Glutamatergic neuron (in vitro differentiated cells): ENCODE results near the gene EIF2AK2. TPM values are rescaled to one million over a fixed set of nuclear protein-coding genes. Genes with fewer than 3 reads are reported as not detected.

Experiments
- DNase-seq: peaks from one replicate; pipeline ENCODE4 v3.0.0; 2022
- H3K27ac Mint-ChIP-seq: one replicate; pipeline ENCODE4 v1.8.0; 2020; ENCODE audit warnings: mild to moderate bottlenecking, mixed read lengths, inconsistent platforms; ENCODE audit not compliant: unreplicated experiment
- H3K27me3 Mint-ChIP-seq: one replicate; pipeline ENCODE4 v1.8.0; 2020; ENCODE audit warnings: mild to moderate bottlenecking, moderate library complexity, mixed read lengths, inconsistent platforms; ENCODE audit not compliant: unreplicated experiment
- H3K36me3 Mint-ChIP-seq: one replicate; pipeline ENCODE4 v1.8.0; 2020; ENCODE audit warnings: mild to moderate bottlenecking, mixed read lengths, inconsistent platforms; ENCODE audit not compliant: unreplicated experiment
- H3K4me1 Mint-ChIP-seq: one replicate; pipeline ENCODE4 v1.8.0; 2020; ENCODE audit warnings: mild to moderate bottlenecking, low read depth, mixed read lengths, inconsistent platforms; ENCODE audit not compliant: unreplicated experiment
- H3K4me3 Mint-ChIP-seq: one replicate; pipeline ENCODE4 v1.8.0; 2020; ENCODE audit warnings: mild to moderate bottlenecking, mixed read lengths, inconsistent platforms; ENCODE audit not compliant: unreplicated experiment
- H3K9me3 Mint-ChIP-seq: one replicate; pipeline ENCODE4 v1.8.0; 2020; ENCODE audit warnings: mild to moderate bottlenecking, moderate library complexity, mixed read lengths, inconsistent platforms; ENCODE audit not compliant: unreplicated experiment
- CTCF ChIP-seq: fragments of 200-600 bp; sonication (generic); IDR thresholded peaks from one replicate; pipeline ENCODE4 v1.5.0; 2021; ENCODE audit not compliant: partially characterized antibody, unreplicated experiment
- total RNA-seq: library from RNA; stranded (reverse); fragmentation: NEBNext Ultra II Directional; extraction: Animal tissue kit (Norgen Biotek cat#: 25700); gene quantifications from one replicate; pipeline ENCODE4 v1.2.1, GENCODE V29; 2021; ENCODE audit not compliant: unreplicated experiment

Gene EIF2AK2
- total RNA-seq, 1 donor from 2014 or later = 8.7 TPM

GRCh38 chr2:37060446-37060845 lies 96.3 kb downstream of the EIF2AK2 start:
- Mint-ChIP-seq H3K27me3 (no peaks in the 10 kb centered on the region), H3K36me3 (no peaks in the 10 kb centered on the region), H3K4me1 (peaks cover 6% of the 10 kb centered on the region), H3K4me3 (peak overlapping the region; percentile 49), H3K27ac (no peak overlapping the region), H3K9me3 (no peaks in the 10 kb centered on the region)
- DNase-seq = no peak
- no peak for TF ChIP-seq CTCF

GRCh38 chr2:37059841-37060240 lies 96.9 kb downstream of the EIF2AK2 start:
- Mint-ChIP-seq H3K27ac (no peak overlapping the region), H3K4me3 (no peak overlapping the region), H3K9me3 (no peaks in the 10 kb centered on the region), H3K27me3 (no peaks in the 10 kb centered on the region), H3K36me3 (no peaks in the 10 kb centered on the region), H3K4me1 (peaks cover 6% of the 10 kb centered on the region)
- DNase-seq = no peak
- TF ChIP-seq CTCF = no peak

GRCh38 chr2:37052600-37053332 lies 104.0 kb downstream of the EIF2AK2 start:
- H3K9me3 Mint-ChIP-seq = no peaks in the 10 kb centered on the region
- TF ChIP-seq CTCF = no peak
- no peaks in the 10 kb centered on the region for H3K4me1 Mint-ChIP-seq
- H3K36me3 Mint-ChIP-seq = no peaks in the 10 kb centered on the region
- H3K27ac Mint-ChIP-seq = no peak overlapping the region
- H3K27me3 Mint-ChIP-seq = no peaks in the 10 kb centered on the region
- H3K4me3 Mint-ChIP-seq = no peak overlapping the region
- no peak for DNase-seq

Other genes with a start within 250 kb of the EIF2AK2 start
- 20.8 TPM for gene STRN, start 190.4 kb downstream of the EIF2AK2 start, total RNA-seq
- 33.5 TPM for gene HEATR5B, start 72.6 kb downstream of the EIF2AK2 start, total RNA-seq
- 13.2 TPM for gene GPATCH11, start 72.5 kb downstream of the EIF2AK2 start, total RNA-seq
- not detected for gene SULT6B1, start 31.7 kb upstream of the EIF2AK2 start, total RNA-seq
- 39.9 TPM for gene CEBPZOS, start 39.5 kb upstream of the EIF2AK2 start, total RNA-seq
- gene CEBPZ, start 74.6 kb upstream of the EIF2AK2 start, total RNA-seq = 41.1 TPM
- gene NDUFAF7, start 74.7 kb upstream of the EIF2AK2 start, total RNA-seq = 25.1 TPM
- gene PRKD3, start 167.9 kb upstream of the EIF2AK2 start, total RNA-seq = 47.9 TPM
- 7.4 TPM for gene QPCT, start 187.7 kb upstream of the EIF2AK2 start, total RNA-seq